Measurements from ENCODE around the gene C14orf180. TPM values are rescaled to one million over a fixed set of nuclear protein-coding genes. Genes with fewer than 3 reads are reported as not detected.
A peak's percentile ranks its signal among the peaks of the same experiment; 100 is the strongest.

C14orf180 gene
- total and polyA plus RNA-seq, 2 of the 8 experiments (the other 6 are each of a cell fraction or from before 2014, with no cell fraction given), result not detected

GRCh38 chr14:104592785-104593184 lies 13.2 kb downstream of the C14orf180 start:
- Histone ChIP-seq H3K4me3 (ENCODE audit: extremely low read depth in 1 of 4, insufficient read depth in 2 of 4, low read depth in 3 of 4, low read length in 4 of 4) (no peak overlapping the region), H3K9ac (replicated peaks in 1 of 4; ENCODE audit: extremely low read depth in 1 of 4, low read depth in 3 of 4, low read length in 3 of 4) (no peak overlapping the region), H3K79me2 (ENCODE audit: control insufficient read depth in 1 of 2, insufficient read depth in 2 of 2, low read length in 2 of 2) (no peaks in the 10 kb centered on the region), H3K14ac (ENCODE audit: insufficient read length) (no peak overlapping the region), H2BK120ac (replicated peaks; ENCODE audit: low read depth, low read length) (no peak overlapping the region), H3K79me1 (ENCODE audit: low read depth, low read length) (peaks cover 4% of the 10 kb centered on the region; the same call in 1 of the 2 replicates), H3K56ac (replicated peaks; ENCODE audit: insufficient read length, low read depth, low read length) (no peak overlapping the region), H4K8ac (ENCODE audit: extremely low read depth, insufficient read depth, low read length) (no peak overlapping the region), H3K27ac (ENCODE audit: low read depth, low read length) (no peak overlapping the region), H3K23me2 (ENCODE audit: low read depth, low read length) (no peaks in the 10 kb centered on the region), H3K36me3 (ENCODE audit: control insufficient read depth in 2 of 4, insufficient read depth in 4 of 4, low read length in 3 of 4) (no peaks in the 10 kb centered on the region; a peak in 1 of 8 replicates), H4K91ac (replicated peaks; ENCODE audit: insufficient read length, low read length) (no peak overlapping the region), H4K20me1 (replicated peaks in 1 of 2; ENCODE audit: control insufficient read depth in 1 of 2, insufficient read depth in 2 of 2, low read length in 2 of 2) (peaks cover 0 to 6% of the 10 kb centered on the region in 2 experiments), H2BK12ac (ENCODE audit: low read depth, low read length) (no peak overlapping the region), H3K9me3 (ENCODE audit: insufficient read depth in 2 of 2, low read depth in 1 of 2, low read length in 1 of 2) (no peaks in the 10 kb centered on the region), H2BK15ac (ENCODE audit: low read length) (peak overlapping the region; percentile 74; the same call in 1 of the 2 replicates), H2BK20ac (ENCODE audit: low read length) (no peak overlapping the region), H3K27me3 (replicated peaks in 1 of 4; ENCODE audit: control insufficient read depth in 3 of 4, extremely low read depth in 1 of 4, insufficient read depth in 3 of 4, low read length in 3 of 4) (no peaks in the 10 kb centered on the region), H3K4me1 (replicated peaks in 1 of 4; ENCODE audit: control insufficient read depth in 3 of 4, insufficient read depth in 4 of 4, low read length in 3 of 4) (no peaks in the 10 kb centered on the region), H3K4ac (replicated peaks; ENCODE audit: insufficient read length, low read depth, low read length) (no peak overlapping the region), H3K18ac (ENCODE audit: extremely low read depth, low read length) (no peak overlapping the region), H3K4me2 (ENCODE audit: insufficient read depth in 1 of 2, low read depth in 2 of 2, low read length in 2 of 2) (no peak overlapping the region), H2AFZ (ENCODE audit: low read length) (no peak overlapping the region), H4K5ac (ENCODE audit: insufficient read length, low read depth, low read length) (no peak overlapping the region), H3K23ac (ENCODE audit: insufficient read length) (no peak overlapping the region), H2BK5ac (ENCODE audit: low read depth, low read length) (no peak overlapping the region; the same call in 1 of the 2 replicates), H2AK5ac (ENCODE audit: low read depth, low read length) (no peak overlapping the region)
- POLR2A ChIA-PET (ENCODE audit: partially characterized antibody), result no interaction called here
- CTCF ChIA-PET (ENCODE audit: partially characterized antibody), result interaction anchor here (0.9 to 3.0 kb wide), 12 partner anchors 9 to 241 kb away, joined by 3 to 11 read pairs (median 3); no protein-coding TSS in a partner anchor
- FAIRE-seq (no peak), DNase-seq (ENCODE audit: low read depth in 1 of 2, low spot score in 2 of 2) (no peak)
- WGBS, 2 experiments (ENCODE audit: extremely low coverage in 1 of 2, insufficient coverage in 1 of 2, insufficient read length in 1 of 2, insufficient replicate concordance in 2 of 2, low coverage in 1 of 2, low lambda C conversion rate in 2 of 2, missing lambda C conversion rate in 1 of 2), result 95% methylated on average over 5 of the region's 8 CpGs; no CpG with 5 or more reads in 1 of the 2 experiments
- TF ChIP-seq KDM5A (IDR thresholded peaks at IDR 0.05; ENCODE audit: low read length) (no peak), SIX5 (IDR thresholded peaks at IDR 0.05; ENCODE audit: low read depth, low read length) (no peak), HDAC6 (IDR thresholded peaks at IDR 0.05; ENCODE audit: low read depth, low read length) (no peak), TBP (IDR thresholded peaks at IDR 0.05; ENCODE audit: low read depth, low read length) (no peak), RNF2 (IDR thresholded peaks at IDR 0.05; ENCODE audit: borderline replicate concordance, low read depth, low read length, missing control alignments, poor library complexity, severe bottlenecking) (no peak), SRF (IDR thresholded peaks at IDR 0.05; ENCODE audit: low read depth, low read length) (no peak), YY1 (IDR thresholded peaks at IDR 0.05; ENCODE audit: low read depth, low read length) (no peak), SAP30 (IDR thresholded peaks at IDR 0.05; ENCODE audit: insufficient read depth, insufficient replicate concordance, low read length) (no peak), TEAD4 (IDR thresholded peaks at IDR 0.05; ENCODE audit: low read depth, low read length) (no peak), BRCA1 (IDR thresholded peaks at IDR 0.05; ENCODE audit: low read depth, low read length) (no peak)
